Lung microvascular endothelial cell (primary cell): ENCODE results near the gene ESYT2. TPM values are rescaled to one million over a fixed set of nuclear protein-coding genes. Genes with fewer than 3 reads are reported as not detected.

Experiments
- DNase-seq, 2 donors: peaks; one replicate each; pipeline versions ENCODE4 v3.0.0 to v3.0.0-alpha.2; 2010; ENCODE audit warnings: low read depth in 2 of 2
- total RNA-seq: library from RNA; depleted of rRNA; stranded (reverse); fragments of >200 nt; gene quantifications from 2 replicates; pipeline ENCODE4 v1.2.1, GENCODE V29; 2014

Gene ESYT2
- total RNA-seq, 1 donor from 2014 or later: 42.7 TPM

GRCh38 chr7:158745057-158745715 lies 84.1 kb downstream of the ESYT2 start:
- no peak for DNase-seq

- DNase-seq: no peak
These were observed 85.2 kb downstream of the ESYT2 start for GRCh38 chr7:158744070-158744469.

- DNase-seq: no peak
These were observed 86.1 kb downstream of the ESYT2 start for GRCh38 chr7:158743219-158743618.

- no peak for DNase-seq
These were observed 87.1 kb downstream of the ESYT2 start for GRCh38 chr7:158742065-158742821.

- DNase-seq: no peak
These were observed 88.0 kb downstream of the ESYT2 start for GRCh38 chr7:158741294-158741666.

- DNase-seq: peak; percentile 56 to 94
These were observed 88.5 kb downstream of the ESYT2 start for GRCh38 chr7:158740657-158741293.

GRCh38 chr7:158740013-158740656 lies 89.2 kb downstream of the ESYT2 start:
- DNase-seq: peak; percentile 84 to 85

GRCh38 chr7:158738841-158739240 lies 90.5 kb downstream of the ESYT2 start:
- no peak for DNase-seq

GRCh38 chr7:158737064-158737695 lies 92.1 kb downstream of the ESYT2 start:
- no peak for DNase-seq

- DNase-seq: no peak
These were observed 93.4 kb downstream of the ESYT2 start for GRCh38 chr7:158735935-158736334.

- DNase-seq: peak in 1 of 2 donors; percentile 27
These were observed 94.4 kb downstream of the ESYT2 start for GRCh38 chr7:158734861-158735260.

GRCh38 chr7:158733775-158734494 lies 95.4 kb downstream of the ESYT2 start:
- no peak for DNase-seq

GRCh38 chr7:158733220-158733519 lies 96.1 kb downstream of the ESYT2 start:
- no peak for DNase-seq

GRCh38 chr7:158732494-158733219 lies 96.7 kb downstream of the ESYT2 start:
- DNase-seq: no peak

GRCh38 chr7:158731761-158732160 lies 97.5 kb downstream of the ESYT2 start:
- no peak for DNase-seq

GRCh38 chr7:158730383-158731346 lies 98.6 kb downstream of the ESYT2 start:
- peak in 1 of 2 donors; percentile 76 for DNase-seq

- no peak for DNase-seq
These were observed 99.5 kb downstream of the ESYT2 start for GRCh38 chr7:158729646-158730382.

GRCh38 chr7:158728911-158729645 lies 100.2 kb downstream of the ESYT2 start:
- DNase-seq: no peak
